Ovary (tissue), 3 donors: ENCODE data around the gene CUL9.

Experiments used
- EP300 ChIP-seq: sonication (generic); formaldehyde crosslinking; IDR thresholded peaks from one replicate; pipeline ENCODE4 v1.6.1; 2017; ENCODE audit warnings: antibody characterized with exemption
- POLR2A ChIP-seq: fragments of 450-650 bp; IDR thresholded peaks from one replicate; pipeline ENCODE4 v1.6.1; 2017; ENCODE audit warnings: antibody characterized with exemption, mild to moderate bottlenecking, moderate library complexity
- TF ChIP-seq, protein P1 (sequence below), 3 donors: fragments of 450-650 bp in 2 of 3; fragments of 200-600 bp in 1 of 3; IDR thresholded peaks; one replicate each; pipeline versions ENCODE4 v1.5.1 to v1.8.0; 2016 to 2022; ENCODE audit warnings: antibody characterized with exemption in 3 of 3, mild to moderate bottlenecking in 1 of 3
- donor health status: DM: no; HTN: no; CAD: no.

DNA sequence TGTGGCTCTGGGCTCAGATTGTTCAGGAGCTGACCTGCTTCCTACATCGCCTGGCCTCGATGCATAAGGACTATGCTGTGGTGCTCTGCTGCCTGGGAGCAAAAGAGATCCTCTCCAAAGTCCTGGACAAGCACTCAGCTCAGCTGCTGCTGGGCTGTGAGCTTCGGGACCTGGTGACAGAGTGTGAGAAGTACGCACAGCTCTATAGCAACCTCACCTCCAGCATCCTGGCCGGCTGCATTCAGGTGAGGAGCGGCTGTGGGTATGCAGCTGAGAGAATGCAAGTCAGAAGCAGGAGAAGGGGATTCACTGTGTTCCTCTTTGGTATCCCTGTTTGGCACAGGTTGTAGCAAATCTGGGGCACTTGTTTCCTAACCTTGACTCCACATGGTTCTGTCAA is 17.9 kb downstream of the CUL9 start:
- no peak for TF ChIP-seq POLR2A
- TF ChIP-seq, protein P1, sequence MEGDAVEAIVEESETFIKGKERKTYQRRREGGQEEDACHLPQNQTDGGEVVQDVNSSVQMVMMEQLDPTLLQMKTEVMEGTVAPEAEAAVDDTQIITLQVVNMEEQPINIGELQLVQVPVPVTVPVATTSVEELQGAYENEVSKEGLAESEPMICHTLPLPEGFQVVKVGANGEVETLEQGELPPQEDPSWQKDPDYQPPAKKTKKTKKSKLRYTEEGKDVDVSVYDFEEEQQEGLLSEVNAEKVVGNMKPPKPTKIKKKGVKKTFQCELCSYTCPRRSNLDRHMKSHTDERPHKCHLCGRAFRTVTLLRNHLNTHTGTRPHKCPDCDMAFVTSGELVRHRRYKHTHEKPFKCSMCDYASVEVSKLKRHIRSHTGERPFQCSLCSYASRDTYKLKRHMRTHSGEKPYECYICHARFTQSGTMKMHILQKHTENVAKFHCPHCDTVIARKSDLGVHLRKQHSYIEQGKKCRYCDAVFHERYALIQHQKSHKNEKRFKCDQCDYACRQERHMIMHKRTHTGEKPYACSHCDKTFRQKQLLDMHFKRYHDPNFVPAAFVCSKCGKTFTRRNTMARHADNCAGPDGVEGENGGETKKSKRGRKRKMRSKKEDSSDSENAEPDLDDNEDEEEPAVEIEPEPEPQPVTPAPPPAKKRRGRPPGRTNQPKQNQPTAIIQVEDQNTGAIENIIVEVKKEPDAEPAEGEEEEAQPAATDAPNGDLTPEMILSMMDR (IDR thresholded peaks at IDR 0.05) = no peak
- TF ChIP-seq EP300 = no peak
